NCI-H774 (cell line): Measurements from ENCODE around the gene PDE6G.
A peak's percentile ranks its signal among the peaks of the same experiment; 100 is the strongest.
"Not testable (repeated sequence)": the region's sequence is repeated elsewhere in the genome, so short reads cannot be mapped to it uniquely, and the experiment has no call there.

ENCODE experiments used
- DNase-seq: peaks from one replicate; lab custom pipeline; 2025; lab: John Stamatoyannopoulos, UW

PDE6G gene

DNA sequence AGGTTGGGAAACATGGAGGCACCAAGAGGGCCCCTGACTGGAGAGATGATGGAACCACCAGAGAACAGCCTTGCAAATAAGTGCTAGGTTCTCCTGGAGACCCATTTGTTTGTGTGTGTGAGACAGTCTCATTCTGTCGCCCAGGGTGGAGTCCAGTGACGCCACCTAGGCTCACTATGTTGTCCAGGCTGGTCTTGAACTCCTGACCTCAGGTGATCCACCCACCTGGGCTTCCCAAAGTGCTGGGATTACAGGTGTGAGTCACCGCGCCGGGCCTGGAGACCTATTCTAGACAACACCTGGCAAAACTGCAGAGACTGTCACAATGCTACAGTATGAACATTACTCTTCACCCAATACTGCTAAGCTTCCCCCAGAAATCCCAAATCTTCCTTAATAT lies 20.9 kb downstream of the PDE6G start:
- DNase-seq = no peak

- no peak for DNase-seq
Measured at GRCh38 chr17:81631482-81631881, 24.9 kb downstream of the PDE6G start.

DNA sequence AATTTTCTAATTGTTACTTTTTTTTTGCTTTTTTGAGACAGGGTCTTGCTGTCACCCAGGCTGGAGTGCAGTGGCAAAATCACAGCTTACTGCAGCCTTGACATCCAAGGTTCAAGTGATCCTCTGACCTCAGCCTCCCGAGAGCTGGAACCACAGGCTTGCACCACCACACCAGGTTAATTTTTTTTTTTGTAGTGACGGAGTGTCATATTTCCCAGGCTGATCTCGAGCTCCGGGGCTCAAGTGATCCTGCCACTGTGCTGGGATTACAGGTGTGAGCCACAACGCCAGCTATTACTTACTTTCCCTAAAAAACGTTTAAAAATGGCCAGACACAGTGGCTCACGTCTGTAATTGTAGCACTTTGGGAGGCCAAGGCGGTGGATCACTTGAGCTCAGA lies 26.1 kb downstream of the PDE6G start:
- DNase-seq = no peak

GRCh38 chr17:81621494-81622130 lies 34.7 kb downstream of the PDE6G start:
- DNase-seq = no peak

GRCh38 chr17:81618307-81618706 lies 38.0 kb downstream of the PDE6G start:
- not testable (repeated sequence) for DNase-seq

- no peak for DNase-seq
Measured at GRCh38 chr17:81616877-81617276, 39.5 kb downstream of the PDE6G start.

- DNase-seq = no peak
Measured at GRCh38 chr17:81615401-81615930, 40.9 kb downstream of the PDE6G start.

GRCh38 chr17:81612172-81612970 lies 44.0 kb downstream of the PDE6G start:
- DNase-seq = no peak

GRCh38 chr17:81609541-81610311 lies 46.6 kb downstream of the PDE6G start:
- DNase-seq = no peak

DNA sequence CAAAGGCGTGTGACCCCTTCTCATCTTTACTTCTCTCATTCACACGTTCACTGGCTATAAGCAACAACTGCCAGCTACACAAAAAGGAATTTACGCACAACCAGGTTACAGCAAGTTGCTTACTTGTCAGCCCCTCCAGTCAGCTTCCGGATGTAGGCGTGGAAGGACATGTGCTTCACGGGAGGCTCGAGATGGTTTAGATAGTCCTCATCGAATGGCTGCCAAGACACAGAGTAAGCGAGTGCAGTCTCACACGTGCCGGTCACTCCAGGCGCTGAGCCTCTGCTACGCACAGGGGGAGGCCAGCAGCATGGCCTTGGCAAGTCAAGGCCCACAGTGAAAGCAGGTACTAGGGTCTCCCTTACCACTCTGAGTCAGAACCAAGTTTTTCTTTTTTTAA lies 47.7 kb downstream of the PDE6G start:
- DNase-seq = no peak

DNA sequence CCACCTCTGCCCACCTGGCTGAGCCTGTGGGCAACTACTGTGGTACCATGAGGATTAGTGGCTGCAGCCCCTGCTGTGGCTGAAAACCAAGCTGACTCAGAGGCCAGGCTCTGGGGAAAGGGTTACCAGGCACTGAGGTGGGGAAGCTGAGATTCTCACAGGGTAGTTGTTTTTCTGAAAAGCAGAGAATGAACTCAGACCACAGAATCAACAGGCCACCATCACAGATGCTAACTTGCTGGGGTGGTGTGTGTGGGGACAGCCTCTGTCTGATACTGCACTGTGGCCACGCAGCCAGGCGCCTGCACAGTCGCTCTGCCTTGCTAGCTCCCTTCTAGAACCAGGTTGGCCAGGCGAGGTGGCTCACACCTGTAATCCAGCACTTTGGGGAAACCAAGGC lies 48.3 kb downstream of the PDE6G start:
- no peak for DNase-seq

DNA sequence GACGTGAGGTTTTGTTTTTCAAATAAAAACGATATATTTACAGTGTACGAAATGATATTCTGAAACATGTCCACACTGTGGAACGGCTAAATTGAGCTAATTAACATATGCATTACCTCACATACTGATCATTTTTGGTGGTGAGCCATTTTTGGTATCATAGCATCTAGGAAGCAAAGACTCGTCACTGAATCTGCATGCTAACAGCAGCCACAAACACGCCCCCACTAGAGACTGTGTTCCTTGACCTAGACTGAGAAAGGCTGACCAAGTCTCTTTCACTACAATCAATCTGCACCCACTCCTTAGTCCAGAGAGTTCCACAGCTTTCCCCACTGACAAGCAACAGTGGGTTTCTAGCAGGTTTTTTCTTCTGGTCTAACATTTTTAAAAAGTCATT lies 48.9 kb downstream of the PDE6G start:
- no peak for DNase-seq

- no peak for DNase-seq
Measured at GRCh38 chr17:81603846-81604610, 52.3 kb downstream of the PDE6G start.

- peak; percentile 69 for DNase-seq
Measured at GRCh38 chr17:81601525-81602120, 54.7 kb downstream of the PDE6G start.
